ENCODE data around the gene ARID1B.
A peak's percentile ranks its signal among the peaks of the same experiment; 100 is the strongest.

ARID1B gene

DNA sequence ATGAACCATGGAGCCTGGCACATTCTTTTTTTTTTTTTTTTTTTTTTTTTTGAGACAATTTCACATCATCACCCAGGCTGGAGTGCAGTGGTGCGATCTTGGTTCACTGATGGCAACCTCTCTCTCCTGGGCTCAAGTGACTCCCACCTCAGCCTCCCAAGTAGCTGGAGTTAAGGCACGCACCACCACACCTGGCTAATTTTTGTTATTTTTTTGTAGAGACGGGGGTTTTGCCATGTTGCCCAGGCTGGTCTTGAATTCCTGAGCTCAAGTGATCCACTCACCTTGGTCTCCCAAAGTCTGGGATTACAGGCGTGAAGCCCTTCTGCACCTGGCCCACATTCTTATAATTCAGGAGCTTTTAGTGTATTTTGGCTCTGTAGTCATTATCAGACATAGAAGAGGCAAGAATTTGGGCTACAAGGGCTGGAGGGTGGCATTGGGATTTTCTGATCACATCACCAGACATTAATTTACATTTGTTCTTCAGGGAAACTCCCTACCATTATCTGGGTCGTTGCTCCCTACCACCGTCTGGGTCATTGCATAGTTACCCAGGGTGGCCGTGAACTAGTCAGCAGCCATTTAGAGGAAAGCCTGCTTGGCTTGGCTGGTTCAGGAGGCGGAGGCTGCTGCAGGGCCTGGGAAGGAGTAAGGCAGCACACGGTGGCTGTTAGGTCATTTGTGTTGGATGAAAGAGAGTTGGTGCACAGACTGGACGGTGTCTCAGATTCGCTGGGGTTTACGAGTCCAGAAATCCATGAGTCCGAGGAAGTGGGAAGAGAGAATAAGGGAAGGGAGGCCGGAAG lies 17.6 kb downstream of the ARID1B start:
- peak in 1 of 2 donors; percentile 20 for DNase-seq

DNA sequence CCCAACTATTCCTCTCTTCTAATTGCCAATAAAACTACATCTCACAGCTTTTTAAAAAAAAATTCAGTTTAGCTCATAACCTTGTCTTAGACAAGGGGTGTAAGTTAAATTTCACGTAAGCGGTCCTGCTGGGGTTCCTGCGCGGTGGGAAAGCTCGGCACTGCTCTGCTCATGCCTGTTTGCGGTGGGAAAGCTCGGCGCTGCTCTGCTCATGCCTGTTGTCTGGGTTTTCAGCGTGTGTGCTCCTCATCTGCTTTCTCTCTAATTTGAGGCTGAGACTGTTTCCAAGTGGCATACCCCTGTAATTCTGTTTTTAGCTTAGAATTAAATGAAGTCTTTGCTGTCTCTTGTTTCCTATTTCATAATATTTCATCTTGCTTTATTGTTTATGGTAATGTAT lies 18.6 kb downstream of the ARID1B start:
- no peak for DNase-seq

DNA sequence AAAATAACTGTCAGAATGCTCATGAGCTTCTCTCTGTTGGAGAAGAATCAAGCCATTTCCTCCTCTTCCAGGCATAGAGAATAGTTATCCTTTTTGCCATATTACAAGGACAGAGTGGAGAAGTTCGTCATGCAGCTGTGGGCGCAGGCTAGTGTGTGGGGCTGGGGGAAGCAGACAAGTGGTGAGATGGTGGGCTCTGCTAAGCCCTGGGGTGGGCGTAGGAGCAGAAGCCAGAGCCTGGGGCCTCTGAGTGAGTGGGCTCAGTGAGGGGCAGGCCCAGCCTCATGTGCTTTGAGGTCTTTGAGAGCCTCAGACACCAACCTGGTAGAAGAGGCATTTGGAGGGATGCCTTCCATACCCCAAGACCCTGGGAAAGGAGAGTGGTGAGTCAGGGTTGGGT lies 19.4 kb downstream of the ARID1B start:
- DNase-seq: no peak

DNA sequence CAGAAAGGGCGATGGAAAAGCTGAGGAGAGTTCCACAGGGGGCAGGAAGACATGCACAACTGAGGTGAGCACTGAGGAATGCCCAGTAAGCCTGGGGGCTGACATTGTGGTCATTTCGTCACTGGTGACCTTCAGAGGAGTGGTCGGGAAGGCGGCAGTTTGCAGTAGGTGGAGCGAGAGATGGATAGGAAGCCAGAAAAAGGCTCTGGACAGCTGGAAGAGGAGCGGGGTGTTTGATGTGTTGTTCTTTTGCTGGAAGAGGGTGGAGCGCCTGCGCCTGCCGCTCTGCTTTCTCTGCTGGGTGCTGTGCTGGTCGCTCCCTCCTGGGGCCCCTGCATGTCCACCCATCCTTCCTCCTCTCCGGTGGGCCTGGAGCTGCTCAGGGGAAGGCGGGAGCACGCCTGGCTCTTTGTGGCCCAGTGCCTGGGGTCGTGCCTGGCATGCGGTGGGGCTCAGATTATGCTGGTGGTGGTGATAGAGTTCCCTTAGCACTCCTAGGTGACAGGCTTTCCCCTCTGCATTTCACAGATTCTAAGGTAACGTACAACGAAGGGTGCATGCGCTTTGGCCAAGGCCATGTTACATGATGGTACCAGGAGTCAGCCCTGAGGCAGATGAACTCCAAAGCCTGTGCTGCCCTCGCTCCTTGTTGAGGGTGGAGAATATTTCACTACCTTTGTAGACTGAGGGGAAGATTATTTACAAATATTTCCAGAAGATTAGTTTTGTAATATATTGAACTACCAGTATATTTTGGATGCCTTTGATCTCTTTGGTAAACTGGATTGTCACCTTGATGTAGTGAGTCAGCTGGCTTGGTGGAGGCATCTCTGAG lies 20.9 kb downstream of the ARID1B start:
- DNase-seq: no peak

DNA sequence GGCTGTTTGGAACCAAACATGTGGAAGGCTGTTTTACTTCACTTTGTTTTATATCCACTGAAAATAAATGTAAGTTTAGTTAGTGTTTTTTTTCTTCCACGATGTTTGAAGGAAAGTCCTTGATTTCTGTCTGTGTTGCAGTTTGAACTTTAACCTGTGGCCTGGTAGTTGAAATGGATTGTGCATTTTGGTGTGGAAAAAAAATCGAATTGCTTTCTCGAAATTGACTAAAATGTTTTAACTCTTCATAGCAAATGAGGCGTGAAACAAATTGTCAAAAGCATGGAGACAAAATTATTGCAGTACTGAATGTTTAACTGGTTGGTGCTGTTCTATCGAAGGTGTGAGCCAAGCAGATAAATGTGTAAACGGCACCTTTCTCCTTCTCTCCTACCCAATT lies 24.5 kb downstream of the ARID1B start:
- DNase-seq: no peak

DNA sequence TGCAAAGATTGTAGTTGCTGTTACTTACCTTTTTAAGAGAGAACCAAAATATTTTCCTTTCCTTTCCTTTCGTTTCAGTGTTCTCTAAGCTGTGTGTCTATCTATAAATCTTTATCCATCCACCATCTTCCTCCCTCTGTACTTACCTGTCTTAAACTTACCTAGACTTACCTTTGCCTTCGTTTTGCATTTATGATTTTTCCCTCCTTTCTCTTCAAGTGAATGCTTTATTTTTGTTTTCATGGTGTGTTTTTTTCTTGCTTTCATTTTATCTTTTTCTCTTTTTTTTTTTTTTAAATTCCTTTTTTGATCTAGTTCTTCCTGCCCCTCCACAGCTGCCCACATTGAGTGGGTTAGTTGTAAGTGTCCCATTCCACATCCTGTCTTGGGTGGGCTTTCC lies 26.2 kb downstream of the ARID1B start:
- no peak for DNase-seq

DNA sequence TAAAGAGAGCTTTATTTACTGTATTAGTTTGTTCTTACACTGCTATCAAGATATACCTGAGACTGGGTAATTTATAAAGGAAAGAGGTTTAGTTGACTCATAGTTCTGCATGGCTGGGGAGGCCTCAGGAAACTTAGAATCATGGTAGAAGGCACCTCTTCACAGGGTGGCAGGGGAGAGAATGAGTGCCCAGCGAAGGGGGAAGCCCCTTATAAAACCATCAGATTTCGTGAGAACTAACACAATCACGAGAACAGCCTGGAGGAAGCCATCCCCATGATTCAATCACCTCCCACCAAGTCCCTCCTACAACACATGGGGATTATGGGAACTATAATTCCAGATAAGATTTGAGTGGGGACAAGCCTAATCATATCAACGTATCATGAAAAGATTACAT lies 27.2 kb downstream of the ARID1B start:
- DNase-seq: peak in 1 of 2 donors; percentile 27

DNA sequence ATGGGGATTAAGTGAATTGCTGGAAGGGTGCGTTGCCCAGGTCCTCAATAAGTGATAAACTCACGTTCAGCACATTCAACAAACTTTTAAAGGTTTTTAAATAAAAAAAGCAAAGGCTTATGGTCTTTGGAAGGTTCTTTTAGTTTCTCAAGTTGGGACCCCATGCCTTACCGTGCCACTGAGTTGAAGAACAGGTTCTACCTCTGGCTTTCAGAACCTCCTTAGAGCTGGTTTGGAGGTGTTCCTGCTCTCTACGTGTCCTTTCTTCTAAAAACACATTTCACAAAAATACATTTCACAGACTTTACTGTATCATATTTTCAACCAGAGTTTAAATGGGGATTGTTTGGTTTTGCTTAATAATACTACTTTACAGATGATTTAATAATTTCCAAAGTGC lies 29.0 kb downstream of the ARID1B start:
- DNase-seq: no peak

DNA sequence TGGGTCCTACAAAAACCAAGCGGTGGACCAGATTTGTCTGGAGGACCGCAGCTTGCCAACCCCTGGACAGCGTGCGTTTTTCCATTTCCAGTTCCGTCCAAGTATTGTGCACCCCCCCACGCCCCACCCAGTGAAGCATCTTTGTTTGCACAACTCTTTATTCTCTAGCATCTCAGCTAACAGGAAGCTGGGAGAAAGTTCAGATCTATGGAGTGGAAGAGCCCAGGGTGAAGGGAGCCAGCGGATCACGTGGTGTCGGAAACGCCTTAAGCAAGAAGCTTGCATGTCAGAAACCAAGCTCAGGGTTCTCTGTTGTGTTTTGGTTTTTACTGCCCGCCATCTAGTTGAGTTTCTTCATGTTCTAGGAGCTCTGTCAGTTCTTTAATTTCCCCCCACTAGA lies 29.9 kb downstream of the ARID1B start:
- no peak for DNase-seq

DNA sequence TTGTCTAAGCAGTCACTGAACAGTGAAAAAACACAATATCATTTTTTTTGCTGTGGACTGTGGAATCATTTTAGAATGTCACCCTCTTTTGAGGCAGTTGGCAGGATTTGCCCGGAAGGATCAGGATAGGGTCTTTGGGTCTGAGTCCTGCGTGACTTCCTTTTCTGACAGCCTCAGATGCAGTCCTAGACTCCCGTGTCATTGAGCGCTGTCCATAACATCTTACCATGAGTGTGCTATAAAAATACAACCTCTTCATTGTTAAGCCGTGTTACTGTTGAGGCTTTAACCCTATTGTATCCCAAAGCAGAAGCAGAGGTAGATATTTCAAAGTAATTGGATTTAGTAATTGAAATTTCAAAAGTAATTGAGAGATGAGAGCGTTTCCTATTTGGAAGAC lies 30.6 kb downstream of the ARID1B start:
- DNase-seq: no peak

DNA sequence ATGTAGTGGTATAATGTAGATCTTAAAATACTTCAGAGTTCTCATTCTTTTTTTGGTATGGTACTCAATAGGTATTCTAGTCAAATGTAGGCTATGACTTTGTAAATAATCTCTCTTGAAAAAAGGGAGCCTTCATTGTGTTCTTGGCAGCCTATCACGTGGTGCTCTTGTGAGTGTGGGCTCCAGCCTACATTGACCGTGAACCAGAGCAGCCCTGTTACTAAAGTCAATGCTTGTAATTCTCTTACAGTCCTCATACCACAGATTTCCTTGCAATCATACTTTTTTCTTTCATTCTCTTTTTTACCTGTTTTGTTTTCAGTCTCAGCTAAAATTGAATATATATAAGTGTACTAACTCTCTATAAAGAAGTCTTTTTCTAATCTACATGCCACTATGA lies 31.1 kb downstream of the ARID1B start:
- DNase-seq: no peak

DNA sequence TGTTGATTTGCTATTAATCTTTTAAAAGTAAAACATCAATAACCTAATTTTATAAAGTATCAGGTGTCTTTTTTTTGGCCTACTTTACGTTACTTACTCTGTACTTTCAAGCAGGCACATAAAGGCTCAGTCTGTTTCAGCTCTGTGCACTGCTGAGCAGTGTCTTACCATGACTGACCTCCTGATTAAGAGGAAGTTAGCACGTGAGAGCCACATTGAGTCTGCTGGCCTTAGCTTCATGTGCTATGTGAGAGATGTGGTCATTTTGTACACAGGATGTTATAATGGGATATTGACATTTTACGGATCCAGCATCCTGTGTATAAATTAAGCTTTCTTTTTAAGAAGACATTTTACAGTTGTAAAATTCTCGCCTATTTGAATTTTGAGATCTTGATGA lies 31.9 kb downstream of the ARID1B start:
- DNase-seq: no peak

DNA sequence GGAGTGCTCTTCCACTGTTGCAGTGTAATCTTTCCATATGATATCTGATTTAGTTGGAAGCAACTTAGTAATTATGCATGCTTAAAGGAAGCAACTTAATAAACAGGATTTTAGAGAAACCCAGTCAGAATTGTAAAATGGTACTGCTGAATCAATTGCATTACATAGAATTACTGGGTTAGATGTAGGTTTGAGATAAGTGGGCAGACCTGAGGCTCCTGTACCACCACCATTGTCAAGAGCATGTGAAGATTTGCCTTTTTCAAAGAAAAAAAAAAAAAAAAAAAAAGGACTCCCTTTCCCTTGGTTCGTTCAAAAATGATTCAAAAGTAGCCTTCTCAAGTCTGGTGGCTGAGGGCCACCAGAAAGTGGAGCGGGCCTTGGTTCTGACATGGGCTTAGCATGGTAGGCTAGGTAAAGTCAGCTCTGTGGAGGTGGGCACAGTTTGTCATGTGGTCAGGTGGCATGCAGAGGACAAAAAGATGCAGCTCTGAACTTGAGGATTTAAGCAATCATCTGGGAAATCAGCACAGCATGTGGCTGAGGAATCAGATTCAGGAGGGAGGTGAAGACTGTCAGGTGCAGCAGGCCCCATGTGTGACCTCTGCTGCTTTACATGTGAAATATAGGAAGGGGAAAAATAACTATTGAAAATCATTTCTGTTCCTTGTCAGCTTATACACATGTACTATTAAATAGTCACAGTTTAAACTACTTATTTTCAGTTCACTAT lies 32.4 kb downstream of the ARID1B start:
- no peak for DNase-seq

DNA sequence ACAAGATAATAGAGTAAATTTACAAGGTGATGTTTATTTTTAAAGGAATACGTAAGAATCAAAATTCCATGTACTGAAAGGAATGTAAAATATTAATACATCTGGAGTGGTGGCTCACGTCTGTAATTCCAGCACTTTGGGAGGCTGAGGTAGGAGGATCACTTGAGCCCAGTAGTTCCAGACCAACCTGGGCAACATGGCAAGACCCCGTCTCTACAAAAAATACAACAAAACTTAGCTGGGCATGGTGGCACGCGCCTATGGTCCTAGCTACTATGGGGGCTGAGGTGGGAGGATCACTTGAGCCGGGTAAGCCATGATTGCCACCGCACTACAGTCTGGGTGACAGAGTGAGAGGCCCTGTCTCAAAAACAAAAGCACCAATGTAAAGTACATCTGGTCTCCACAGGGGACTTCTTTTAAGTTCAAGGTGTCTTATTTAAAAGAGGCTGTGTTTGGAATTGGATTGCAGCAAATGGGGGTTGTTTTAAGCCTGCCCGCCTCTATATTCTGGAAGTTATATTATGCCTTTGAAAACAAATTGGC lies 36.9 kb downstream of the ARID1B start:
- DNase-seq: no peak

DNA sequence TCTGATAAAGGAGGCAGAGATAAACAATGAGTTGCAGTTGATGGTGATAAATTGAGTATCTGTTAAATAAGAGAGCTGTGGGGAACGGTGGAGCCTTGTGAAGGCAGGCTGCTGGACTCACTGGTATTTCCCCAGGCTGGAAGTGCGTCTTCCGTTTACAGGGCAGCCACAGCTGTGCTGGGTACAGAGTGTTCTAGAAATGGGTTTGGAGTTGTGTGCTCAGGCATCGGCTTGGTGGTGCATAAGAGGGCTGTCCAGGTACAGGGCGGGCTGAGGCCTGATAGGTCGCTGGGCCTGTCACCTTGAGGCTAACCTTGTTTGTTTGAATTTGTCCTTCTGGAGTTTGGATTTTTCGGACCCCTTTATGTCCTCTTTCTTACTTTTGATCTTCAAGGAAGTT lies 39.3 kb downstream of the ARID1B start:
- no peak for DNase-seq

DNA sequence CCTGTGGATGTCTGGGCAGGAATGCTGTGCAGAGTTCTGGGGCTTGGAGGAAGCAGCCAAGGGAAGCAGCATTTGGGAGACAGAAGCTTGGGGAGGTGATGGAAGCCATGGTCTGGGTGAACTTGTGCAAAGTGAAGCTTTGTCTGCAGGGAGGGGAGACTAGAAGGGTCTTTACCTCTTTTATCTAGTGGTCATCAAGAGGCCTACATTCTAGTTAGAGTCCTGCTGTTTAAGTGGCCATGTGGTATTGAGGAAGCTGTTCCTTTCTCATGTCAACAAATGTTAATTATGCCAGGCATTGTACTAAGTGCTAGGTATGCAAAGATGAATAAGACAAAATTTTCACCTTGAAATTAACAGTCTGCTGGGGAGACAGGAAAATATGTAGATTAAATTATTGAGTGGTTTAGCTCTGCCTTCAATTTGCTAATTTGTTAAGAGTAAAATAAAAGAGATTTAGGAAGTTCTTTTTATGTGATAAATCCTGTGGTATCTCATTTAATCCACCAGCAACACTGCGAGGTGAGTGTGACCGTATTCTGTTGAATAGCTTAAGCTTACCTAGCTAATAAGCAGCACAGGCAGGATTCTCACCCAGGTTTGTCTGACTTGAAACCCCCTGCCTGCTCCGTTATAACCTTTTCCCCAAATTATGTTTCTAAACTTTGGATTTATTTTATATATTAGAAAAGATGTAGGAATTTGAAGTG lies 43.1 kb downstream of the ARID1B start:
- DNase-seq: no peak

DNA sequence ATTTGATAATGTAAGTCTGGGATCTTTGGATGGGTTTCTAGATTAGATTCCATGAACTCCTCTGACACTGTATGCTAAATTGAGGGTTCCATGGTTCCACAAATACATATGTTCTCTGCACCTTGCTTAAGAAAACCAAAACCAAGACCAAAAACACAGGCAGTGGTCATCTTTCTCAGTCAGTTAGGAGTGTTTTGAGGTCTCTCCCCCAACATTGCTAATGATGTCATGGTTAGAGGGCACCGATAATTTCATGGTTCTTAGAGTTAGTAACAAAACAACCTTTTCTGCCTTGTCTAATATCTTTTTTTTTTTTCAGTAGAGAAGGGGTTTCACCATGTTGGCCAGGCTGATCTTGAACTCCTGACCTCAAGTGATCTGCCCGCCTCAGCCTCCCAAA lies 44.5 kb downstream of the ARID1B start:
- no peak for DNase-seq

DNA sequence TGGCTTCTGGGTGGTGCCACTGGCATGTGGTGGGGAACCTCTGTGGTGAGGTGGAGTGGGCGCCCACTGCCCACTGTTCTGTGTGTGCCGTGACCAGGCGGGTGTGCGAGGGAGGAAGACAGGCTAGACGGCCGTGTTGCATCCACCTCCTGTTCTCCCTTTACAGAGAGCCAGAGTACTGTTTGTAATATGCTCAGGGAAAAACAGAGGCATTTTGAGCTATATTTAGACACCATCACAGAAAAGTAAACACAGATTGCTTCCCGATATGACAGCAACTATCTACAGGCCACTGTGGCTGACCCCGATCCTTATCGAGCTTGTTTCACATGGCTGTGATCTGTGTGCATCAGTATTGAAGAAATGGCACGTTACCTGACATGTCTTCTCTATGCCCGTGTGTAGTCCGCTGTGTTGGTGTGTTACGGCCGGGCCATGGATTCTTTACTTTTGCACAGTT lies 45.6 kb downstream of the ARID1B start:
- DNase-seq: no peak

DNA sequence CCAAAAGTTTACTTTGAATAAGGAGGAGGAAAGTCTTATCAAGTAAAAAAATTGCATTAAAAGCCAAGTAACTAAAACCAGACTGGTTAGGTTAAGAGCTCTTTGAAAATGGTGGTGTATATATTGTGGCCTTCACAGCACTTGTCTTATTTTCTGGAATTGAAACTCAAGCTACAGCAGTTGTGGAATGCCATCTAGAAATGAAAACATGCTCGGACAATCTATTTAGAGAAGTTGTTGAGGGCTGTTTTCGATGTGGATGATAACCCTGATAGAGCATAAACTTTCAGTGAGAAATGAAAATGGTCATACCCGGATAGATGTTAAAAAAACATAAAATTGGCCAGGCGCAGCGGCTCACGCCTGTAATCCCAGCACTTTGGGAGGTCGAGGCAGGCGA lies 47.0 kb downstream of the ARID1B start:
- DNase-seq: no peak

DNA sequence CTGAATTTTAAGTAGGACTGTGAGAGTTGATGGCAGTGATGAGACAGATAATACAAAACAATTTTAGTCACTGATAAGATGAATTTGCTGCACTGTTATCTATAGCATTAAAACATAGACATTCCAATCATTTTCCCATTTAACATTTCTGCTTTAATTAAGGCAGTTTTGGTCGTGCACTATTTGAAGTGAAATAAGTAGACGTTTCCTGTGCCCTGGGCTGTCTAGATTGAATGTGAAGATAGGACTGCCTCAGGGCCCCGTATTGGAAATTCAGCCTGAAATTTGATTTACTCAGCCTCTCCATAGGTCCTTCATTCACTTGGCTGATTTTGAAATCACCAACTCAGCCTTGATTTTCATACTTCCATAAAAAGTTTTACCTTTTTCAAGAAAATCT lies 48.3 kb downstream of the ARID1B start:
- no peak for DNase-seq

DNA sequence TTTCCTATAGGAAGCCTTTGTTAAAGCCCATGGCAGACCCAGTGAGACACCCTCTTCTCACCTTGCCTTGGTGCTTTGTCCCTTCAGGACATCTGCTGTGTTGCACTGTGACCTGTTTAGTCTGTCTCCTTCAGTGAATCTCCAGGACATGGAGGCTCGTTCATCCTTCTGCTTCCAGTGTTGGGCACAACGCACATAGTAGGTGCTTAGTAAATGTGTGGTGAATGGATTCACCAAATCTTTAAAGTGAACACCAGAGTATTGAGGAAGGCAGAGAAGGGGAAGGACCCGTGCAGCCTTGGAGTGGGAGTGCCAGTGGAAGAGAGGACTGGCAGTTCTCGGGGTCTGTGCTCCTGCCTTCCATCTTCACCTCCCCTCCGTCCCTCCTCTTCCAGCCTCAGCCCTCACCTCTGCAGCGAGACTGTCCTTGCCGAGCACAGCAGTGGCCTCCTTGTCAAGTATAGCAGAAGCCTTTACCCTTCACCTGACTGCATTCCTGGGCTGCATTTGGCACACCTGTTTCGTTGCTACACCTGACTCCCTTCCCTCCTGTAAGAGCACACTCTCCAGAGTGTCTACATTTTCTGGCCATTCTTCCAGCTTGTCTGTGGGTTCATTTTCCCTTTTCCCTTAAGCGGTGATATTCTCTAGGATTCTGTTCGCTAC lies 49.2 kb downstream of the ARID1B start:
- no peak for DNase-seq

DNA sequence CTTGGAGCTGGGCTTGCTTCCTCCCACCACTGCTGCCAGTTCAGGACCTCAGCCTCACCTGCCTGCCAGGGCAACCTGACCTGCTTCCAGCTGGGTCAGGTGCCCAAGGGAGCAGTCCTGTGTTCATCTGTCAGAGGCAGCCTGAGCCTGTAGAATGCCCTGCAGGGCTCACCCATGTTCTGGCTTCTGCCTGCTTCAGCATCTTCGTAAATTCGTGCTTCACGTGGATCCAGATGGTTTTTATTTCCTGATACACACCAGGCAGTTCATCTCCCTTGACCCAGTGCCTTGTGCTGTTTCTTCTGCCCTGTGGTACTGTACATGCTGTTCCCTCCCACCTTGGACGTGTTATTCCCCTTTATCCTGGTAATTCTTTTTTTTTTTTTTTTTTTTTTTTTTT lies 50.2 kb downstream of the ARID1B start:
- no peak for DNase-seq

Data from activated CD4-positive, alpha-beta T cell treated with anti-CD3 and anti-CD28 coated beads for 4 hours (primary cell).